Lung (tissue), 12 donors: ENCODE results near the gene SYT1. TPM values are rescaled to one million over a fixed set of nuclear protein-coding genes. Genes with fewer than 3 reads are reported as not detected.

Experiments
- ATAC-seq: fragments of 200-7000 bp; cut with Tn5 transposase; one replicate; pipeline ENCODE4 v1.9.1; 2020; ENCODE audit warnings: moderate number of reproducible peaks; ENCODE audit not compliant: insufficient read depth, low FRiP score
- DNase-seq, 3 donors: peaks; one replicate each; pipeline ENCODE4 v3.0.0-alpha.2; 2013 to 2017
- H3K27ac ChIP-seq, 2 donors: one replicate each; pipeline ENCODE4 v1.5.1; 2013; ENCODE audit warnings: mild to moderate bottlenecking in 2 of 2, moderate library complexity in 2 of 2, control low read depth in 1 of 2, inconsistent platforms in 1 of 2, low read depth in 1 of 2, low read length in 1 of 2
- H3K27me3 ChIP-seq, 3 donors: one replicate each; pipeline ENCODE4 v1.5.1; 2013; ENCODE audit warnings: low read length in 2 of 3; ENCODE audit not compliant: control insufficient read depth in 3 of 3, insufficient read depth in 3 of 3
- H3K36me3 ChIP-seq, 4 donors: one replicate each; pipeline ENCODE4 v1.5.1; 2013; ENCODE audit warnings: low read length in 4 of 4, mild to moderate bottlenecking in 1 of 4, moderate library complexity in 1 of 4; ENCODE audit not compliant: control insufficient read depth in 4 of 4, insufficient read depth in 4 of 4
- H3K4me1 ChIP-seq, 5 donors: one replicate each; pipeline ENCODE4 v1.5.1; 2013; ENCODE audit warnings: low read length in 5 of 5, mild to moderate bottlenecking in 2 of 5, moderate library complexity in 1 of 5; ENCODE audit not compliant: control insufficient read depth in 5 of 5, insufficient read depth in 5 of 5
- H3K4me3 ChIP-seq: one replicate; pipeline ENCODE4 v1.5.1; 2013; ENCODE audit warnings: mild to moderate bottlenecking, control low read depth, moderate library complexity
- H3K9ac ChIP-seq, 2 donors: one replicate each; pipeline ENCODE4 v1.5.1; 2013; ENCODE audit warnings: low read length in 2 of 2, control low read depth in 1 of 2; ENCODE audit not compliant: insufficient read depth in 1 of 2
- H3K9me3 ChIP-seq, 4 donors: one replicate each; pipeline ENCODE4 v1.5.1; 2013; ENCODE audit warnings: low read length in 3 of 4, mild to moderate bottlenecking in 1 of 4, moderate library complexity in 1 of 4; ENCODE audit not compliant: control insufficient read depth in 4 of 4, insufficient read depth in 3 of 4
- CTCF ChIP-seq: IDR thresholded peaks from 2 replicates; pipeline ENCODE4 v1.5.1; 2012; ENCODE audit warnings: mild to moderate bottlenecking; ENCODE audit errors: control extremely low read depth, extremely low read depth
- WGBS, 2 donors: extraction: QIAGEN DNeasy Blood & Tissue Kit; methylation state at CpG; one replicate each; pipeline ENCODE4 v1.1.7; 2013; 5-methylcytosine and 5-hydroxymethylcytosine counted together
- polyA plus RNA-seq, 2 donors: library from polyadenylated mRNA; stranded (reverse); fragments of 200-250 nt; gene quantifications; one replicate each; pipeline ENCODE4 v1.2.1, GENCODE V29; 2013
- total RNA-seq, 2 donors: library from RNA; depleted of rRNA in 1 of 2; stranded (reverse); fragments of >200 nt in 1 of 2; gene quantifications; one replicate each; pipeline ENCODE4 v1.2.1, GENCODE V29; 2014 to 2021
- donor health status: control.
- donor health status: control.
- donor health status: Bipolar disorder and iron deficiency.
- donor health status: healthy.
- donor health status: DM: yes; HTN: yes; CAD: no.

The SYT1 gene
- total and polyA plus RNA-seq, 4 donors: 0.05 to 3.2 (median 0.46) TPM

GRCh38 chr12:78994168-78994791 lies 129.7 kb downstream of the SYT1 start:
- Histone ChIP-seq H3K9ac (no peak overlapping the region), H3K4me3 (no peak overlapping the region), H3K36me3 (no peaks in the 10 kb centered on the region), H3K27ac (no peak overlapping the region), H3K27me3 (no peaks in the 10 kb centered on the region), H3K9me3 (no peaks in the 10 kb centered on the region), H3K4me1 (no peaks in the 10 kb centered on the region)
- no peak for TF ChIP-seq CTCF
- DNase-seq (no peak), ATAC-seq (no peak)
- WGBS, 2 donors: 96 to 97% methylated on average over 9 of the region's 9 CpGs

- no peak overlapping the region for H3K9ac ChIP-seq
- H3K9me3 ChIP-seq: no peaks in the 10 kb centered on the region
- 79 to 95% methylated on average over 1 of the region's 1 CpG for WGBS, 2 donors
- DNase-seq: no peak
- H3K4me1 ChIP-seq: no peaks in the 10 kb centered on the region
- H3K4me3 ChIP-seq: no peak overlapping the region
- H3K36me3 ChIP-seq: no peaks in the 10 kb centered on the region
- no peak for TF ChIP-seq CTCF
- ATAC-seq: no peak
- H3K27me3 ChIP-seq: no peaks in the 10 kb centered on the region
- no peak overlapping the region for H3K27ac ChIP-seq
Measured at GRCh38 chr12:79000501-79000900, 135.9 kb downstream of the SYT1 start.

- WGBS, 2 donors: 89 to 90% methylated on average over 2 of the region's 2 CpGs
- TF ChIP-seq CTCF: no peak
- Histone ChIP-seq H3K9me3 (no peaks in the 10 kb centered on the region), H3K27ac (no peak overlapping the region), H3K4me1 (no peaks in the 10 kb centered on the region), H3K4me3 (no peak overlapping the region), H3K27me3 (no peaks in the 10 kb centered on the region), H3K9ac (no peak overlapping the region), H3K36me3 (no peaks in the 10 kb centered on the region)
- ATAC-seq (no peak), DNase-seq (no peak)
Measured at GRCh38 chr12:79001404-79001803, 136.8 kb downstream of the SYT1 start.

GRCh38 chr12:79006306-79006705 lies 141.7 kb downstream of the SYT1 start:
- ATAC-seq: no peak
- Histone ChIP-seq H3K36me3 (no peaks in the 10 kb centered on the region), H3K4me1 (no peaks in the 10 kb centered on the region), H3K27ac (no peak overlapping the region), H3K4me3 (no peak overlapping the region), H3K27me3 (no peaks in the 10 kb centered on the region), H3K9me3 (no peaks in the 10 kb centered on the region), H3K9ac (no peak overlapping the region)
- 64 to 84% methylated on average over 1 of the region's 1 CpG for WGBS, 2 donors
- DNase-seq: no peak
- no peak for TF ChIP-seq CTCF
